ENCODE results near the gene PALM.

GRCh38 chr19:742540-743075, 33.9 kb downstream of the PALM start:
- no peak for TF ChIP-seq EZH2phosphoT487 (IDR thresholded peaks at IDR 0.05; ENCODE audit: borderline replicate concordance, low read depth, low read length)
- TF ChIP-seq CTCF (conservative IDR thresholded peaks at IDR 0.05; ENCODE audit: low read length) = no peak
